ENCODE results near the gene TMPRSS3.

DNA sequence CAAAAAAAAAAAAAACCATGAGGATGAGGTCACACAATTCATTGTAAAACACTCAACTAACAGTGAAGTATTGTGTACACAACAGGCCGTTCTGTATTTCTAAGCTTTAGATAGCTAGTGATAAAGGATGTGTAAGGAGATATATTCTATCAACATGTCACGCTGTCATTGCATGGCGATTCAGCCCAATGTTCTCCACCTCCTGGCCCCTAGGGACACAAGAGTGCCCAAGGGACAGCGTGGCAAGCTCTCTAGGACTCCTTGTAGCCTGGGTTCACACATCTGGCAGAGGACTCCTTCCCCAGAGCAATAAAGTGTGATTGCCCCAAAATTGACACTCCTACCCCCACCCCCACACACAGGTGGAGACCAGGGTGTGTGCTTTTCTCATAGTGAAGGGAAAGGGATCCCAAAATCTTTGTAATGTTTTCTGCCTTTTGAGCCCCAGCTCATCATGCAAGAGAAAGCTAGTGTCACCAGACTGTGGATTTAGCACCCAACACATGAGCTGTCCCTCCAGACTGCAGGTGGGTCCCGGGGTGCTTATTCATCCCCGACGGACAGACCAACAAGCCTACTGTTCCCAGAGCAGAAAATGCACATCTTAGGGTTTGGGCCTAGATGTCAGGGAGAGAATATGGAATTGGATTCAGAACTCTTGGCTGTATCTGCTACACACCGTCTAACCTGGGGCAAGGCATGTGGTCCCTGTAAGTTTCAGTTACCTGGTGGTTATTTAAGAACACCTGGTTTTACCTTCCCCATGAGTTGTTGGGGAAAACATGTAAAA, 11.5 kb downstream of the TMPRSS3 start:
- no peak for TF ChIP-seq RAD21 (IDR thresholded peaks at IDR 0.05; ENCODE audit: low read depth)
- TF ChIP-seq TEAD4 (IDR thresholded peaks at IDR 0.05) = no peak
- no peak for TF ChIP-seq EGR1 (IDR thresholded peaks at IDR 0.05)
- TF ChIP-seq EP300 (IDR thresholded peaks at IDR 0.05; ENCODE audit: borderline replicate concordance) = no peak
- no peak for TF ChIP-seq YY1 (IDR thresholded peaks at IDR 0.05; ENCODE audit: low read depth)
- TF ChIP-seq CEBPB (IDR thresholded peaks at IDR 0.05) = no peak
- TF ChIP-seq, protein P1, sequence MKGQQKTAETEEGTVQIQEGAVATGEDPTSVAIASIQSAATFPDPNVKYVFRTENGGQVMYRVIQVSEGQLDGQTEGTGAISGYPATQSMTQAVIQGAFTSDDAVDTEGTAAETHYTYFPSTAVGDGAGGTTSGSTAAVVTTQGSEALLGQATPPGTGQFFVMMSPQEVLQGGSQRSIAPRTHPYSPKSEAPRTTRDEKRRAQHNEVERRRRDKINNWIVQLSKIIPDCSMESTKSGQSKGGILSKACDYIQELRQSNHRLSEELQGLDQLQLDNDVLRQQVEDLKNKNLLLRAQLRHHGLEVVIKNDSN (IDR thresholded peaks at IDR 0.05) = no peak
- TF ChIP-seq, protein P2, sequence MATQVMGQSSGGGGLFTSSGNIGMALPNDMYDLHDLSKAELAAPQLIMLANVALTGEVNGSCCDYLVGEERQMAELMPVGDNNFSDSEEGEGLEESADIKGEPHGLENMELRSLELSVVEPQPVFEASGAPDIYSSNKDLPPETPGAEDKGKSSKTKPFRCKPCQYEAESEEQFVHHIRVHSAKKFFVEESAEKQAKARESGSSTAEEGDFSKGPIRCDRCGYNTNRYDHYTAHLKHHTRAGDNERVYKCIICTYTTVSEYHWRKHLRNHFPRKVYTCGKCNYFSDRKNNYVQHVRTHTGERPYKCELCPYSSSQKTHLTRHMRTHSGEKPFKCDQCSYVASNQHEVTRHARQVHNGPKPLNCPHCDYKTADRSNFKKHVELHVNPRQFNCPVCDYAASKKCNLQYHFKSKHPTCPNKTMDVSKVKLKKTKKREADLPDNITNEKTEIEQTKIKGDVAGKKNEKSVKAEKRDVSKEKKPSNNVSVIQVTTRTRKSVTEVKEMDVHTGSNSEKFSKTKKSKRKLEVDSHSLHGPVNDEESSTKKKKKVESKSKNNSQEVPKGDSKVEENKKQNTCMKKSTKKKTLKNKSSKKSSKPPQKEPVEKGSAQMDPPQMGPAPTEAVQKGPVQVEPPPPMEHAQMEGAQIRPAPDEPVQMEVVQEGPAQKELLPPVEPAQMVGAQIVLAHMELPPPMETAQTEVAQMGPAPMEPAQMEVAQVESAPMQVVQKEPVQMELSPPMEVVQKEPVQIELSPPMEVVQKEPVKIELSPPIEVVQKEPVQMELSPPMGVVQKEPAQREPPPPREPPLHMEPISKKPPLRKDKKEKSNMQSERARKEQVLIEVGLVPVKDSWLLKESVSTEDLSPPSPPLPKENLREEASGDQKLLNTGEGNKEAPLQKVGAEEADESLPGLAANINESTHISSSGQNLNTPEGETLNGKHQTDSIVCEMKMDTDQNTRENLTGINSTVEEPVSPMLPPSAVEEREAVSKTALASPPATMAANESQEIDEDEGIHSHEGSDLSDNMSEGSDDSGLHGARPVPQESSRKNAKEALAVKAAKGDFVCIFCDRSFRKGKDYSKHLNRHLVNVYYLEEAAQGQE (IDR thresholded peaks at IDR 0.05; ENCODE audit: low read depth) = no peak
- TF ChIP-seq TCF12 (IDR thresholded peaks at IDR 0.05; ENCODE audit: low read depth) = no peak

All from Ishikawa (cell line).